Loucy (cell line): ENCODE results near the gene STXBP2.

ENCODE experiments used
- CTCF ChIP-seq: fragments of 200-600 bp; sonication (generic); conservative IDR thresholded peaks from 2 replicates; pipeline ENCODE4 v1.5.1; 2014; ENCODE audit warnings: mild to moderate bottlenecking, antibody characterized with exemption, low read length
- EZH2phosphoT487 ChIP-seq: fragments of 200-600 bp; IDR thresholded peaks from 2 replicates; pipeline ENCODE4 v1.6.1; 2018; ENCODE audit warnings: antibody characterized with exemption, mild to moderate bottlenecking, moderate library complexity, borderline replicate concordance

GRCh38 chr19:7632340-7633203 lies 4.3 kb upstream of the STXBP2 start:
- TF ChIP-seq CTCF (no peak), EZH2phosphoT487 (no peak)
